OCI-LY1 (cell line): ENCODE results near the gene RASL10B.

Experiments
- CTCF ChIP-seq: fragments of 200-600 bp; sonication (generic), shearing (Covaris generic); IDR thresholded peaks from 2 replicates; pipeline ENCODE4 v1.5.1; 2017; ENCODE audit warnings: mild to moderate bottlenecking, antibody characterized with exemption, low read length, moderate library complexity, mixed read lengths
- EZH2 ChIP-seq: fragments of 200-600 bp; sonication (generic), shearing (Covaris generic); IDR thresholded peaks from 2 replicates; pipeline ENCODE4 v1.8.0; 2017; ENCODE audit warnings: borderline replicate concordance, mixed run types, mild to moderate bottlenecking, antibody characterized with exemption, low read length, moderate library complexity, mixed read lengths

GRCh38 chr17:35750526-35751395 is 19.3 kb downstream of the RASL10B start:
- TF ChIP-seq CTCF: no peak
- no peak for TF ChIP-seq EZH2
